Measurements from ENCODE around the gene ATP8B1.

DNA sequence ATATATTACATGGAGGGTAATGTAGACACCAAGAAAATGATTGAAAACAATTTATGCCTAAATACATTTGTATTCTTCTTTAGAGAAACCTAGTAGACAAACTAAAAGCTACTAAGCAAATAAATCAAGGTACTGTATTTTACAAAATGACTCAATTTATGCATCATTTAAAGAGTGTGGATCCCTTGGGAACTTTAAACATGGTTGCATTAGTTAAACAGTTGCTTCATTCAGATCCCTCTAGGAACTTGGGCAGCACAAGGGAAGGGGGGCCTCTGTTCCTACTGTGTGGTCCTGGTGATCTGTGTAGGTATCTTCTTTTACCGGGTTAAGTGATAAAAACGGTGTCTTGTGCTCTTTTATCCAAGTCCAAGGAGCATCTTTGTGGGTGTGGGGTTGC, 31.5 kb upstream of the ATP8B1 start:
- TF ChIP-seq, protein P1, sequence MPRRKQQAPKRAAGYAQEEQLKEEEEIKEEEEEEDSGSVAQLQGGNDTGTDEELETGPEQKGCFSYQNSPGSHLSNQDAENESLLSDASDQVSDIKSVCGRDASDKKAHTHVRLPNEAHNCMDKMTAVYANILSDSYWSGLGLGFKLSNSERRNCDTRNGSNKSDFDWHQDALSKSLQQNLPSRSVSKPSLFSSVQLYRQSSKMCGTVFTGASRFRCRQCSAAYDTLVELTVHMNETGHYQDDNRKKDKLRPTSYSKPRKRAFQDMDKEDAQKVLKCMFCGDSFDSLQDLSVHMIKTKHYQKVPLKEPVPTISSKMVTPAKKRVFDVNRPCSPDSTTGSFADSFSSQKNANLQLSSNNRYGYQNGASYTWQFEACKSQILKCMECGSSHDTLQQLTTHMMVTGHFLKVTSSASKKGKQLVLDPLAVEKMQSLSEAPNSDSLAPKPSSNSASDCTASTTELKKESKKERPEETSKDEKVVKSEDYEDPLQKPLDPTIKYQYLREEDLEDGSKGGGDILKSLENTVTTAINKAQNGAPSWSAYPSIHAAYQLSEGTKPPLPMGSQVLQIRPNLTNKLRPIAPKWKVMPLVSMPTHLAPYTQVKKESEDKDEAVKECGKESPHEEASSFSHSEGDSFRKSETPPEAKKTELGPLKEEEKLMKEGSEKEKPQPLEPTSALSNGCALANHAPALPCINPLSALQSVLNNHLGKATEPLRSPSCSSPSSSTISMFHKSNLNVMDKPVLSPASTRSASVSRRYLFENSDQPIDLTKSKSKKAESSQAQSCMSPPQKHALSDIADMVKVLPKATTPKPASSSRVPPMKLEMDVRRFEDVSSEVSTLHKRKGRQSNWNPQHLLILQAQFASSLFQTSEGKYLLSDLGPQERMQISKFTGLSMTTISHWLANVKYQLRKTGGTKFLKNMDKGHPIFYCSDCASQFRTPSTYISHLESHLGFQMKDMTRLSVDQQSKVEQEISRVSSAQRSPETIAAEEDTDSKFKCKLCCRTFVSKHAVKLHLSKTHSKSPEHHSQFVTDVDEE (CRISPR knock-in tag; IDR thresholded peaks at IDR 0.05), result no peak
- TF ChIP-seq ARNTL (CRISPR knock-in tag; IDR thresholded peaks at IDR 0.05; ENCODE audit: borderline replicate concordance, low read depth) (no peak), BACH2 (CRISPR knock-in tag; IDR thresholded peaks at IDR 0.05; ENCODE audit: borderline replicate concordance) (no peak), ZFP30 (CRISPR knock-in tag; IDR thresholded peaks at IDR 0.05) (no peak), RARB (CRISPR knock-in tag; IDR thresholded peaks at IDR 0.05) (no peak), SNAI2 (CRISPR knock-in tag; IDR thresholded peaks at IDR 0.05) (no peak), ZFP3 (CRISPR knock-in tag; IDR thresholded peaks at IDR 0.05) (no peak), GLIS3 (CRISPR knock-in tag; IDR thresholded peaks at IDR 0.05) (no peak)
- TF ChIP-seq, protein P2, sequence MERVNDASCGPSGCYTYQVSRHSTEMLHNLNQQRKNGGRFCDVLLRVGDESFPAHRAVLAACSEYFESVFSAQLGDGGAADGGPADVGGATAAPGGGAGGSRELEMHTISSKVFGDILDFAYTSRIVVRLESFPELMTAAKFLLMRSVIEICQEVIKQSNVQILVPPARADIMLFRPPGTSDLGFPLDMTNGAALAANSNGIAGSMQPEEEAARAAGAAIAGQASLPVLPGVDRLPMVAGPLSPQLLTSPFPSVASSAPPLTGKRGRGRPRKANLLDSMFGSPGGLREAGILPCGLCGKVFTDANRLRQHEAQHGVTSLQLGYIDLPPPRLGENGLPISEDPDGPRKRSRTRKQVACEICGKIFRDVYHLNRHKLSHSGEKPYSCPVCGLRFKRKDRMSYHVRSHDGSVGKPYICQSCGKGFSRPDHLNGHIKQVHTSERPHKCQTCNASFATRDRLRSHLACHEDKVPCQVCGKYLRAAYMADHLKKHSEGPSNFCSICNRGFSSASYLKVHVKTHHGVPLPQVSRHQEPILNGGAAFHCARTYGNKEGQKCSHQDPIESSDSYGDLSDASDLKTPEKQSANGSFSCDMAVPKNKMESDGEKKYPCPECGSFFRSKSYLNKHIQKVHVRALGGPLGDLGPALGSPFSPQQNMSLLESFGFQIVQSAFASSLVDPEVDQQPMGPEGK (CRISPR knock-in tag; IDR thresholded peaks at IDR 0.05; ENCODE audit: borderline replicate concordance), result no peak
- TF ChIP-seq, protein P3, sequence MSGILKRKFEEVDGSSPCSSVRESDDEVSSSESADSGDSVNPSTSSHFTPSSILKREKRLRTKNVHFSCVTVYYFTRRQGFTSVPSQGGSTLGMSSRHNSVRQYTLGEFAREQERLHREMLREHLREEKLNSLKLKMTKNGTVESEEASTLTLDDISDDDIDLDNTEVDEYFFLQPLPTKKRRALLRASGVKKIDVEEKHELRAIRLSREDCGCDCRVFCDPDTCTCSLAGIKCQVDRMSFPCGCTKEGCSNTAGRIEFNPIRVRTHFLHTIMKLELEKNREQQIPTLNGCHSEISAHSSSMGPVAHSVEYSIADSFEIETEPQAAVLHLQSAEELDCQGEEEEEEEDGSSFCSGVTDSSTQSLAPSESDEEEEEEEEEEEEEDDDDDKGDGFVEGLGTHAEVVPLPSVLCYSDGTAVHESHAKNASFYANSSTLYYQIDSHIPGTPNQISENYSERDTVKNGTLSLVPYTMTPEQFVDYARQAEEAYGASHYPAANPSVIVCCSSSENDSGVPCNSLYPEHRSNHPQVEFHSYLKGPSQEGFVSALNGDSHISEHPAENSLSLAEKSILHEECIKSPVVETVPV (CRISPR knock-in tag; IDR thresholded peaks at IDR 0.05), result no peak
- TF ChIP-seq, protein P4, sequence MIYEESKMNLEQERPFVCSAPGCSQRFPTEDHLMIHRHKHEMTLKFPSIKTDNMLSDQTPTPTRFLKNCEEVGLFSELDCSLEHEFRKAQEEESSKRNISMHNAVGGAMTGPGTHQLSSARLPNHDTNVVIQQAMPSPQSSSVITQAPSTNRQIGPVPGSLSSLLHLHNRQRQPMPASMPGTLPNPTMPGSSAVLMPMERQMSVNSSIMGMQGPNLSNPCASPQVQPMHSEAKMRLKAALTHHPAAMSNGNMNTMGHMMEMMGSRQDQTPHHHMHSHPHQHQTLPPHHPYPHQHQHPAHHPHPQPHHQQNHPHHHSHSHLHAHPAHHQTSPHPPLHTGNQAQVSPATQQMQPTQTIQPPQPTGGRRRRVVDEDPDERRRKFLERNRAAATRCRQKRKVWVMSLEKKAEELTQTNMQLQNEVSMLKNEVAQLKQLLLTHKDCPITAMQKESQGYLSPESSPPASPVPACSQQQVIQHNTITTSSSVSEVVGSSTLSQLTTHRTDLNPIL (CRISPR knock-in tag; IDR thresholded peaks at IDR 0.05; ENCODE audit: low read depth), result no peak
- TF ChIP-seq, protein P5, sequence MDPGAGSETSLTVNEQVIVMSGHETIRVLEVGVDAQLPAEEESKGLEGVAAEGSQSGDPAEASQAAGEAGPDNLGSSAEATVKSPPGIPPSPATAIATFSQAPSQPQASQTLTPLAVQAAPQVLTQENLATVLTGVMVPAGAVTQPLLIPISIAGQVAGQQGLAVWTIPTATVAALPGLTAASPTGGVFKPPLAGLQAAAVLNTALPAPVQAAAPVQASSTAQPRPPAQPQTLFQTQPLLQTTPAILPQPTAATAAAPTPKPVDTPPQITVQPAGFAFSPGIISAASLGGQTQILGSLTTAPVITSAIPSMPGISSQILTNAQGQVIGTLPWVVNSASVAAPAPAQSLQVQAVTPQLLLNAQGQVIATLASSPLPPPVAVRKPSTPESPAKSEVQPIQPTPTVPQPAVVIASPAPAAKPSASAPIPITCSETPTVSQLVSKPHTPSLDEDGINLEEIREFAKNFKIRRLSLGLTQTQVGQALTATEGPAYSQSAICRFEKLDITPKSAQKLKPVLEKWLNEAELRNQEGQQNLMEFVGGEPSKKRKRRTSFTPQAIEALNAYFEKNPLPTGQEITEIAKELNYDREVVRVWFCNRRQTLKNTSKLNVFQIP (CRISPR knock-in tag; IDR thresholded peaks at IDR 0.05; ENCODE audit: borderline replicate concordance, low read depth), result no peak

Data from SK-N-SH treated with all-trans-retinoic acid at 6 μM for 48 hours (cell line).